Measurements from ENCODE around the gene CNPY1. TPM values are rescaled to one million over a fixed set of nuclear protein-coding genes. Genes with fewer than 3 reads are reported as not detected.
A peak's percentile ranks its signal among the peaks of the same experiment; 100 is the strongest.

The CNPY1 gene
- total and polyA plus RNA-seq, 2 donors (not counting 1 experiment from before 2014, with no cell fraction given) = not detected

DNA sequence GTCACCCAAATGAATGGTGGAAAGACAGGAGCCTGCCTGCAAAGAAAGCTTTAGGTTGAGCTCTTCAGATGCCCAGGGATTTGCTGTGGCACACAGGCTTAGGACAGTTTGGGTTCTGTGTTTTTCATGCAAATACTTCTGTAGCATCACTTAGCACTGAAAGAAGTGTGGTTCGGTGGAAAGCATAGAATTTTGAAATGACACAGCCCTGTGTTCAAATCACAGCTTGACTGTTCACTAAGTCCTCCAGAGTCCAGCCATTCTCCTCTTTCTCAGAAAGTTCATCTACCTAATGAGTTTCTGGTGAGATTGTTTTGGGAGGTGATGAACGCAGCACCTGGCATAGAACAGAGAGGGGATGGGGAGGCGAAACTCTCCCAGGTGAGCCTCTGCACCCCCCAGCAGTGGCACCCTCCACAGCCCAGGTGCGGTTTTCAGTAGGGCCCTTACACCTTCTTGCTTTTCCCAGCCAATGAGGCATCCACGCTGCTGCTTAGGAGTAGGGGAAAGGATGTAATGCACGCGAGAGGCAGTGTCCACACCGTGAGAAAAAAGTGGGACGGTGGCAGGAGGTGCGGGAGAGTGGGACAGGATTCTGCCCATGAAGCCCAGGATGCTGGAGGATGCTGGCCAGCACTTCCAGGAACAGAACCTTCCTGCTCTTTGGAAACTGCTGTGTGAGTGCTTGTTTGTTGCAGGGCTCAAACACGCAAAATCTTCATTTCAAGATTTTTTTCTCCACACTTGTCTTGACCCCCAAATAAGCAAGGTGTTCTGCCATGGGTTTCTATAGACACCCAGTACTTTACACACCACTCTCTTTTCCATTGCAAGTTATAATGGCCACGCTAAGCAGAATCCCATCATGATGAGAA lies 76.8 kb downstream of the CNPY1 start:
- H3K4me1 Mint-ChIP-seq = peaks cover 21% of the 10 kb centered on the region
- intact Hi-C loops (cut with micrococcal nuclease) = loop anchor here (5.0 kb wide), 2 partner anchors 92 to 298 kb away; no protein-coding TSS in a partner anchor
- H3K4me3 ChIP-seq (ENCODE audit: control extremely low read depth in 1 of 5, extremely low read depth in 1 of 5, insufficient read depth in 1 of 5, low read depth in 2 of 5, low read length in 4 of 5) = no peak overlapping the region
- H3K4me3 Mint-ChIP-seq = no peak overlapping the region
- H3K27me3 ChIP-seq (replicated peaks in 1 of 4; ENCODE audit: control extremely low read depth in 1 of 4, control insufficient read depth in 3 of 4, insufficient read depth in 4 of 4, low read length in 3 of 4) = peaks cover 0 to 99% (median 83%) of the 10 kb centered on the region in 4 experiments
- H3K4me2 ChIP-seq (replicated peaks; ENCODE audit: low read depth, low read length, poor library complexity, severe bottlenecking) = no peak overlapping the region
- H3K36me3 ChIP-seq (replicated peaks in 1 of 2; ENCODE audit: control extremely low read depth in 1 of 2, control insufficient read depth in 1 of 2, extremely low read depth in 1 of 2, insufficient read depth in 2 of 2, low read length in 1 of 2) = no peaks in the 10 kb centered on the region
- H3K27ac ChIP-seq (ENCODE audit: low read length in 2 of 2) = no peak overlapping the region
- ChIA-PET CTCF (no interaction called here), POLR2A (no interaction called here)
- peaks cover 39 to 56% of the 10 kb centered on the region in 2 donors for H3K4me1 ChIP-seq (ENCODE audit: control insufficient read depth in 2 of 2, insufficient read depth in 2 of 2, low read length in 2 of 2)
- H3K79me2 ChIP-seq (ENCODE audit: control insufficient read depth, insufficient read depth, low read length) = no peaks in the 10 kb centered on the region
- 6% methylated on average over 8 of the region's 12 CpGs for WGBS (ENCODE audit: insufficient coverage)
- H3K9me3 ChIP-seq (ENCODE audit: control extremely low read depth in 1 of 3, control insufficient read depth in 2 of 3, insufficient read depth in 1 of 3, low read length in 2 of 3) = peaks cover 0 to 64% (median 0%) of the 10 kb centered on the region in 3 donors
- no peaks in the 10 kb centered on the region for H3K9me3 Mint-ChIP-seq (ENCODE audit: insufficient read depth)
- H3K27me3 Mint-ChIP-seq = peaks cover 79% of the 10 kb centered on the region
- H3K9ac ChIP-seq (ENCODE audit: low read length) = no peak overlapping the region
- no peak for ATAC-seq (ENCODE audit: low read depth)
- TF ChIP-seq EZH2 (IDR thresholded peaks at IDR 0.05; ENCODE audit: borderline replicate concordance, insufficient read depth, low read depth, low read length, poor library complexity, severe bottlenecking) = no peak
- TF ChIP-seq, protein P1, sequence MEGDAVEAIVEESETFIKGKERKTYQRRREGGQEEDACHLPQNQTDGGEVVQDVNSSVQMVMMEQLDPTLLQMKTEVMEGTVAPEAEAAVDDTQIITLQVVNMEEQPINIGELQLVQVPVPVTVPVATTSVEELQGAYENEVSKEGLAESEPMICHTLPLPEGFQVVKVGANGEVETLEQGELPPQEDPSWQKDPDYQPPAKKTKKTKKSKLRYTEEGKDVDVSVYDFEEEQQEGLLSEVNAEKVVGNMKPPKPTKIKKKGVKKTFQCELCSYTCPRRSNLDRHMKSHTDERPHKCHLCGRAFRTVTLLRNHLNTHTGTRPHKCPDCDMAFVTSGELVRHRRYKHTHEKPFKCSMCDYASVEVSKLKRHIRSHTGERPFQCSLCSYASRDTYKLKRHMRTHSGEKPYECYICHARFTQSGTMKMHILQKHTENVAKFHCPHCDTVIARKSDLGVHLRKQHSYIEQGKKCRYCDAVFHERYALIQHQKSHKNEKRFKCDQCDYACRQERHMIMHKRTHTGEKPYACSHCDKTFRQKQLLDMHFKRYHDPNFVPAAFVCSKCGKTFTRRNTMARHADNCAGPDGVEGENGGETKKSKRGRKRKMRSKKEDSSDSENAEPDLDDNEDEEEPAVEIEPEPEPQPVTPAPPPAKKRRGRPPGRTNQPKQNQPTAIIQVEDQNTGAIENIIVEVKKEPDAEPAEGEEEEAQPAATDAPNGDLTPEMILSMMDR (IDR thresholded peaks at IDR 0.05) = no peak
- H4K20me1 ChIP-seq (ENCODE audit: control insufficient read depth, insufficient read depth, low read length, poor library complexity, severe bottlenecking) = no peaks in the 10 kb centered on the region
- peak; percentile 20 for DNase-seq
- no peak overlapping the region for H2AFZ ChIP-seq (ENCODE audit: insufficient read depth, low read depth, low read length, poor library complexity, severe bottlenecking)
- H3K27ac Mint-ChIP-seq = no peak overlapping the region

DNA sequence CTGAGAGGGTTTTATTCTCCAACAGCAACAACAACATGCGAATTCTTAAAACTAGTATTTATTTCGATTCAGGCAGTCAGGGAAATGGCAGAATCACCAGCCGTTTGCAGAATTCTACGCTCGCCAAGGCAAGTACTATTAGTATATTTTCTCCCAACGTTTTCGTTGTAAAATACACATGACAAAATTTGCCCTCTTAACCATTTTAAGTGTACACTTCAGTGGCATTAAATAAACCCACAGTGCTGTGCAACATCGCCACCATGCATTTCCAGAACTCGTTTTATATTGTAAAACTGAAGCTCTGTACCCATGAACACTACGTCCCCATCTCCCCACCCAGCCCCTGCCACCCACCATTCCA lies 77.6 kb downstream of the CNPY1 start:
- no peak overlapping the region for H3K9ac ChIP-seq (ENCODE audit: low read length)
- H3K27ac ChIP-seq (ENCODE audit: low read length in 2 of 2) = no peak overlapping the region
- no peak overlapping the region for H2AFZ ChIP-seq (ENCODE audit: insufficient read depth, low read depth, low read length, poor library complexity, severe bottlenecking)
- Mint-ChIP-seq H3K4me1 (peaks cover 21% of the 10 kb centered on the region), H3K9me3 (ENCODE audit: insufficient read depth) (no peaks in the 10 kb centered on the region), H3K27me3 (peaks cover 77% of the 10 kb centered on the region), H3K4me3 (peak overlapping the region; percentile 4), H3K27ac (no peak overlapping the region)
- peaks cover 0 to 64% (median 0%) of the 10 kb centered on the region in 3 donors for H3K9me3 ChIP-seq (ENCODE audit: control extremely low read depth in 1 of 3, control insufficient read depth in 2 of 3, insufficient read depth in 1 of 3, low read length in 2 of 3)
- TF ChIP-seq EZH2 (IDR thresholded peaks at IDR 0.05; ENCODE audit: borderline replicate concordance, insufficient read depth, low read depth, low read length, poor library complexity, severe bottlenecking) = no peak
- TF ChIP-seq, protein P1 (IDR thresholded peaks at IDR 0.05) = no peak
- peak overlapping the region in 1 of 5 experiments; percentile 45 for H3K4me3 ChIP-seq (ENCODE audit: control extremely low read depth in 1 of 5, extremely low read depth in 1 of 5, insufficient read depth in 1 of 5, low read depth in 2 of 5, low read length in 4 of 5)
- 24% methylated on average over 10 of the region's 10 CpGs for WGBS (ENCODE audit: insufficient coverage)
- CTCF ChIA-PET = no interaction called here
- POLR2A ChIA-PET = no interaction called here
- no peaks in the 10 kb centered on the region for H3K79me2 ChIP-seq (ENCODE audit: control insufficient read depth, insufficient read depth, low read length)
- DNase-seq (no peak), ATAC-seq (ENCODE audit: low read depth) (no peak)
- peak overlapping the region; percentile 73 for H3K4me2 ChIP-seq (replicated peaks; ENCODE audit: low read depth, low read length, poor library complexity, severe bottlenecking)
- H4K20me1 ChIP-seq (ENCODE audit: control insufficient read depth, insufficient read depth, low read length, poor library complexity, severe bottlenecking) = no peaks in the 10 kb centered on the region
- peaks cover 39 to 55% of the 10 kb centered on the region in 2 donors for H3K4me1 ChIP-seq (ENCODE audit: control insufficient read depth in 2 of 2, insufficient read depth in 2 of 2, low read length in 2 of 2)
- H3K27me3 ChIP-seq (replicated peaks in 1 of 4; ENCODE audit: control extremely low read depth in 1 of 4, control insufficient read depth in 3 of 4, insufficient read depth in 4 of 4, low read length in 3 of 4) = peaks cover 0 to 97% (median 84%) of the 10 kb centered on the region in 4 experiments
- no peaks in the 10 kb centered on the region for H3K36me3 ChIP-seq (replicated peaks in 1 of 2; ENCODE audit: control extremely low read depth in 1 of 2, control insufficient read depth in 1 of 2, extremely low read depth in 1 of 2, insufficient read depth in 2 of 2, low read length in 1 of 2)
- intact Hi-C loops (cut with micrococcal nuclease) = loop anchor here (5.0 kb wide), 2 partner anchors 91 to 299 kb away; no protein-coding TSS in a partner anchor
